ENCODE measurements around the gene FLNC. TPM values are rescaled to one million over a fixed set of nuclear protein-coding genes. Genes with fewer than 3 reads are reported as not detected.

The FLNC gene
- total and polyA plus RNA-seq, 2 donors (not counting 1 experiment from before 2014, with no cell fraction given) = 0.01 TPM; not detected in 1

DNA sequence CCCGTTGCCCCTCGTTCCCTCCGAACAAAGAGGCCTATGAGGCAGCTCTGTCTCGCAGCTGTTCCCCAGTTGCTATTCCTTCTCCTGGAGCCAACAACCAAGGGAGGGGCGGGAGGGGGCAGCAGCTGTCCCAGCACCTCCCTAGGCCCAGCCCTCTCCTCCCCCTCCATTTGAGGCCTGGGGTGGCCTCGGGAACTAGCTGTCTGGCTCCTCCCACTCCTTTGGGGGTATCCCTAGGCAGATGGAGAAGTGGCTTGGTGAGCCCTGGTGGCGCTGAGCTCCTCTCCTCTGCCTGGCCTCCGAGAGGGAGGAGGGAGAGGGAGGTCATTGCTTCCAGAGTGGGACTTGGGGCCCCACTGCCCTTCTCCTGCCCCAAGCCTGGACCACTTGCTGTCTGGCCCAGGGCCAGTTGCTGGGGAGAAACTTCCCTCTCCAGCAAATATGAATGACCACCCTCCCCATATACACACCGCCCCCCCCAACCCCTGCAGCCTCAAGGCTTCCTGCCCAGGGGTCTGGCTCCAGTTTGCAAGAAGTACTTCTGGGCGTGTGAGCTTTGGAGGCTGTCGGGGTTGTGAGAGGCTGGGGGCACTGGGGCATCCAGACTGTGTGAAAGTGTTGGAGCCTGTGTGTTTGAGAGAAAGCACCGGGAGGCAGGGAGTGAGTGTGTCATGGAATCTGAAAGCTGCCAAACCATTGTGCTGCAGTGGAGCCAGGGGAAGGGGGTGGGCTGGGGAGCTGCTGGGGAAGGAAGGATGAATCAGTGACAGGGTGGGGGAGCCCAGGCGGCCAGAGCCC, 3.1 kb downstream of the FLNC start:
- TF ChIP-seq EZH2 (IDR thresholded peaks at IDR 0.05; ENCODE audit: borderline replicate concordance, insufficient read depth, low read depth, low read length, poor library complexity, severe bottlenecking) = no peak
- TF ChIP-seq, protein P1, sequence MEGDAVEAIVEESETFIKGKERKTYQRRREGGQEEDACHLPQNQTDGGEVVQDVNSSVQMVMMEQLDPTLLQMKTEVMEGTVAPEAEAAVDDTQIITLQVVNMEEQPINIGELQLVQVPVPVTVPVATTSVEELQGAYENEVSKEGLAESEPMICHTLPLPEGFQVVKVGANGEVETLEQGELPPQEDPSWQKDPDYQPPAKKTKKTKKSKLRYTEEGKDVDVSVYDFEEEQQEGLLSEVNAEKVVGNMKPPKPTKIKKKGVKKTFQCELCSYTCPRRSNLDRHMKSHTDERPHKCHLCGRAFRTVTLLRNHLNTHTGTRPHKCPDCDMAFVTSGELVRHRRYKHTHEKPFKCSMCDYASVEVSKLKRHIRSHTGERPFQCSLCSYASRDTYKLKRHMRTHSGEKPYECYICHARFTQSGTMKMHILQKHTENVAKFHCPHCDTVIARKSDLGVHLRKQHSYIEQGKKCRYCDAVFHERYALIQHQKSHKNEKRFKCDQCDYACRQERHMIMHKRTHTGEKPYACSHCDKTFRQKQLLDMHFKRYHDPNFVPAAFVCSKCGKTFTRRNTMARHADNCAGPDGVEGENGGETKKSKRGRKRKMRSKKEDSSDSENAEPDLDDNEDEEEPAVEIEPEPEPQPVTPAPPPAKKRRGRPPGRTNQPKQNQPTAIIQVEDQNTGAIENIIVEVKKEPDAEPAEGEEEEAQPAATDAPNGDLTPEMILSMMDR (IDR thresholded peaks at IDR 0.05) = no peak
- Mint-ChIP-seq H3K27ac (no peak overlapping the region), H3K4me1 (peaks cover 20% of the 10 kb centered on the region), H3K4me3 (no peak overlapping the region), H3K27me3 (peaks cover 27% of the 10 kb centered on the region), H3K9me3 (ENCODE audit: insufficient read depth) (no peaks in the 10 kb centered on the region)
- Histone ChIP-seq H3K9ac (ENCODE audit: low read length) (no peak overlapping the region), H3K4me1 (ENCODE audit: control insufficient read depth in 2 of 2, insufficient read depth in 2 of 2, low read length in 2 of 2) (peaks cover 31 to 32% of the 10 kb centered on the region in 2 donors), H4K20me1 (ENCODE audit: control insufficient read depth, insufficient read depth, low read length, poor library complexity, severe bottlenecking) (no peaks in the 10 kb centered on the region), H3K27ac (ENCODE audit: low read length in 2 of 2) (no peak overlapping the region), H2AFZ (ENCODE audit: insufficient read depth, low read depth, low read length, poor library complexity, severe bottlenecking) (no peak overlapping the region), H3K79me2 (ENCODE audit: control insufficient read depth, insufficient read depth, low read length) (no peaks in the 10 kb centered on the region), H3K27me3 (replicated peaks in 1 of 4; ENCODE audit: control extremely low read depth in 1 of 4, control insufficient read depth in 3 of 4, insufficient read depth in 4 of 4, low read length in 3 of 4) (peaks cover 0 to 39% (median 20%) of the 10 kb centered on the region in 4 experiments), H3K4me2 (replicated peaks; ENCODE audit: low read depth, low read length, poor library complexity, severe bottlenecking) (no peak overlapping the region), H3K36me3 (replicated peaks in 1 of 2; ENCODE audit: control extremely low read depth in 1 of 2, control insufficient read depth in 1 of 2, extremely low read depth in 1 of 2, insufficient read depth in 2 of 2, low read length in 1 of 2) (no peaks in the 10 kb centered on the region), H3K9me3 (ENCODE audit: control extremely low read depth in 1 of 3, control insufficient read depth in 2 of 3, insufficient read depth in 1 of 3, low read length in 2 of 3) (peaks cover 0 to 7% (median 0%) of the 10 kb centered on the region in 3 donors), H3K4me3 (ENCODE audit: control extremely low read depth in 1 of 5, extremely low read depth in 1 of 5, insufficient read depth in 1 of 5, low read depth in 2 of 5, low read length in 4 of 5) (no peak overlapping the region)
- DNase-seq (no peak), ATAC-seq (ENCODE audit: low read depth) (no peak)
- intact Hi-C loops (cut with micrococcal nuclease) = no loop called here
- POLR2A ChIA-PET = no interaction called here
- CTCF ChIA-PET = interaction anchor here (0.6 to 0.9 kb wide), 4 partner anchors 30 to 1213 kb away, joined by 3 to 5 read pairs (median 3); partner anchors contain the start of gene ATP6V1F
- WGBS (ENCODE audit: insufficient coverage) = 34% methylated on average over 9 of the region's 13 CpGs

DNA sequence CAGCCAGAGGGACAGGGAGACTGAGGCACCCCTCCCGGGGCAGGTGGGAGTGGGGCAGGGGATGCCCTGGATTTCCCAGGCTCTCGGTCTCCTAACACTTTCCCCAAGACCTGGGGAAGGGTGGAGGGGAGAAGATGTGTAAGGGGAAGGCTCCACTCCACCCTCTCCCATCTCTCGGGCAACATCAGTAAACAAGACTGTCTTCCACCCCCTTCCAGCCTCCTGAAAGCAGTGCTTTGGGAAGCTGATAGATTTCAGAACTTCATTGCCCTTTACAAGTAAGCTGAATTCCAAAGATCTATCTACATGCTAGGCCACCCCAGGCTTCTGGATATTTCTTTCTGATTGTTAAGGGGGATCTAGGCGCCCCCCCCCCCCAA, 3.7 kb downstream of the FLNC start:
- ChIA-PET CTCF (interaction anchor here (0.7 kb wide), 2 partner anchors 75 to 360 kb away, joined by 3 read pairs; no protein-coding TSS in a partner anchor), POLR2A (no interaction called here)
- H3K27me3 Mint-ChIP-seq = peaks cover 22% of the 10 kb centered on the region
- ATAC-seq (ENCODE audit: low read depth) (no peak), DNase-seq (no peak)
- H3K4me3 Mint-ChIP-seq = no peak overlapping the region
- no peaks in the 10 kb centered on the region for H3K36me3 ChIP-seq (replicated peaks in 1 of 2; ENCODE audit: control extremely low read depth in 1 of 2, control insufficient read depth in 1 of 2, extremely low read depth in 1 of 2, insufficient read depth in 2 of 2, low read length in 1 of 2)
- H3K9me3 Mint-ChIP-seq (ENCODE audit: insufficient read depth) = no peaks in the 10 kb centered on the region
- H3K9ac ChIP-seq (ENCODE audit: low read length) = no peak overlapping the region
- H4K20me1 ChIP-seq (ENCODE audit: control insufficient read depth, insufficient read depth, low read length, poor library complexity, severe bottlenecking) = no peaks in the 10 kb centered on the region
- peaks cover 20% of the 10 kb centered on the region for H3K4me1 Mint-ChIP-seq
- TF ChIP-seq EZH2 (IDR thresholded peaks at IDR 0.05; ENCODE audit: borderline replicate concordance, insufficient read depth, low read depth, low read length, poor library complexity, severe bottlenecking) = no peak
- TF ChIP-seq, protein P1 (IDR thresholded peaks at IDR 0.05) = no peak
- no peak overlapping the region for H3K4me2 ChIP-seq (replicated peaks; ENCODE audit: low read depth, low read length, poor library complexity, severe bottlenecking)
- H3K9me3 ChIP-seq (ENCODE audit: control extremely low read depth in 1 of 3, control insufficient read depth in 2 of 3, insufficient read depth in 1 of 3, low read length in 2 of 3) = peaks cover 0 to 7% (median 0%) of the 10 kb centered on the region in 3 donors
- H3K27ac ChIP-seq (ENCODE audit: low read length in 2 of 2) = no peak overlapping the region
- H3K4me3 ChIP-seq (ENCODE audit: control extremely low read depth in 1 of 5, extremely low read depth in 1 of 5, insufficient read depth in 1 of 5, low read depth in 2 of 5, low read length in 4 of 5) = no peak overlapping the region
- WGBS (ENCODE audit: insufficient coverage) = no CpG with 5 or more reads among the region's 4 CpGs
- no peaks in the 10 kb centered on the region for H3K79me2 ChIP-seq (ENCODE audit: control insufficient read depth, insufficient read depth, low read length)
- H3K27me3 ChIP-seq (replicated peaks in 1 of 4; ENCODE audit: control extremely low read depth in 1 of 4, control insufficient read depth in 3 of 4, insufficient read depth in 4 of 4, low read length in 3 of 4) = peaks cover 0 to 34% (median 16%) of the 10 kb centered on the region in 4 experiments
- intact Hi-C loops (cut with micrococcal nuclease) = no loop called here
- H2AFZ ChIP-seq (ENCODE audit: insufficient read depth, low read depth, low read length, poor library complexity, severe bottlenecking) = no peak overlapping the region
- peaks cover 29 to 31% of the 10 kb centered on the region in 2 donors for H3K4me1 ChIP-seq (ENCODE audit: control insufficient read depth in 2 of 2, insufficient read depth in 2 of 2, low read length in 2 of 2)
- H3K27ac Mint-ChIP-seq = no peak overlapping the region

All from B cell (primary cell).